Stimulated activated CD4-positive, alpha-beta T cell treated with anti-CD3 and anti-CD28 coated beads, Interleukin-4, amount 100 ng/mL, for 24 hours (primary cell): ENCODE results near the gene GALNT15.

Experiments used
- DNase-seq: peaks from one replicate; pipeline ENCODE4 v3.0.0-alpha.2; 2020

GALNT15 gene

GRCh38 chr3:16255726-16256125 is 81.2 kb downstream of the GALNT15 start:
- no peak for DNase-seq

- no peak for DNase-seq
Measured at GRCh38 chr3:16257309-16257708, 82.8 kb downstream of the GALNT15 start.

- no peak for DNase-seq
Measured at GRCh38 chr3:16258177-16258576, 83.7 kb downstream of the GALNT15 start.

GRCh38 chr3:16258866-16259265 is 84.4 kb downstream of the GALNT15 start:
- DNase-seq, result no peak

GRCh38 chr3:16260046-16260445 is 85.6 kb downstream of the GALNT15 start:
- no peak for DNase-seq

- DNase-seq, result no peak
Measured at GRCh38 chr3:16262174-16262573, 87.7 kb downstream of the GALNT15 start.

GRCh38 chr3:16264174-16264707 is 89.8 kb downstream of the GALNT15 start:
- DNase-seq, result no peak

- peak; percentile 100 for DNase-seq
Measured at GRCh38 chr3:16264708-16265454, 90.4 kb downstream of the GALNT15 start, which contains the start of the genes DPH3 and OXNAD1. Gene DPH3, minus strand, starts transcription at chr3:16264943. Its CDS starts 67 bp downstream, at chr3:16264876. Gene OXNAD1, plus strand, starts transcription at chr3:16265212. Its CDS starts 5,741 bp downstream, at chr3:16270953.

GRCh38 chr3:16265455-16265786 is 90.9 kb downstream of the GALNT15 start:
- no peak for DNase-seq

- no peak for DNase-seq
Measured at GRCh38 chr3:16266714-16267113, 92.2 kb downstream of the GALNT15 start.

GRCh38 chr3:16270855-16271254 is 96.4 kb downstream of the GALNT15 start:
- no peak for DNase-seq

- no peak for DNase-seq
Measured at GRCh38 chr3:16272588-16272987, 98.1 kb downstream of the GALNT15 start.

GRCh38 chr3:16273867-16274266 is 99.4 kb downstream of the GALNT15 start:
- DNase-seq, result no peak

- no peak for DNase-seq
Measured at GRCh38 chr3:16277471-16277870, 103.0 kb downstream of the GALNT15 start.

- DNase-seq, result no peak
Measured at GRCh38 chr3:16279010-16279801, 104.7 kb downstream of the GALNT15 start.

- DNase-seq, result no peak
Measured at GRCh38 chr3:16280671-16281070, 106.2 kb downstream of the GALNT15 start.
